ENCODE results near the gene LHFPL6. TPM values are rescaled to one million over a fixed set of nuclear protein-coding genes. Genes with fewer than 3 reads are reported as not detected.

Gene LHFPL6
- total RNA-seq, 2 donors from 2014 or later, result 7.5 to 40.0 TPM

DNA sequence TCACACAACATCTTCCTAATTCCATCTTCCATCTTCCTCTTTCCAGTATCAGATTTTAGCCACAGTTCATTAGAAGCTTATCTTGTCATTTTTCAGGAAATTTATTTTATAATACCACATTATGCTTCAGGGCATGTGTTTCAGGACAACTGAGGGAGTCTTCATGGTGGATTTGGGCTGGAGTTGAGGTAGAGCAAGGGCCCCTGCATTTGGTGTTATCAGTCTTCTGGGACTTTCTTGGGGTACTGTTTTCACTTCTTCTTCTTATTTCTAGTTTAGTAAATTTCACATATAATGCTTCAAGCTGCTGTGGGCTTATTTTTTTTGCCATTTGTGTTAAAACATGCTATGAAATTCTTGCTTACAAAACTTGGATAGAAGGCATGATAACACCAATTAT lies 188.7 kb downstream of the LHFPL6 start:
- no peaks in the 10 kb centered on the region for H3K4me1 ChIP-seq (replicated peaks)
- no peak overlapping the region for H3K4me3 ChIP-seq
- no peaks in the 10 kb centered on the region for H3K36me3 ChIP-seq
- intact Hi-C loops (cut with DNase I), result loop anchor here (10.0 kb wide), 1 partner anchor 270 kb away; no protein-coding TSS in a partner anchor
- H3K9me3 ChIP-seq, result no peaks in the 10 kb centered on the region
- no peaks in the 10 kb centered on the region for H3K27me3 ChIP-seq (replicated peaks; ENCODE audit: insufficient read depth)
- TF ChIP-seq, protein P1, sequence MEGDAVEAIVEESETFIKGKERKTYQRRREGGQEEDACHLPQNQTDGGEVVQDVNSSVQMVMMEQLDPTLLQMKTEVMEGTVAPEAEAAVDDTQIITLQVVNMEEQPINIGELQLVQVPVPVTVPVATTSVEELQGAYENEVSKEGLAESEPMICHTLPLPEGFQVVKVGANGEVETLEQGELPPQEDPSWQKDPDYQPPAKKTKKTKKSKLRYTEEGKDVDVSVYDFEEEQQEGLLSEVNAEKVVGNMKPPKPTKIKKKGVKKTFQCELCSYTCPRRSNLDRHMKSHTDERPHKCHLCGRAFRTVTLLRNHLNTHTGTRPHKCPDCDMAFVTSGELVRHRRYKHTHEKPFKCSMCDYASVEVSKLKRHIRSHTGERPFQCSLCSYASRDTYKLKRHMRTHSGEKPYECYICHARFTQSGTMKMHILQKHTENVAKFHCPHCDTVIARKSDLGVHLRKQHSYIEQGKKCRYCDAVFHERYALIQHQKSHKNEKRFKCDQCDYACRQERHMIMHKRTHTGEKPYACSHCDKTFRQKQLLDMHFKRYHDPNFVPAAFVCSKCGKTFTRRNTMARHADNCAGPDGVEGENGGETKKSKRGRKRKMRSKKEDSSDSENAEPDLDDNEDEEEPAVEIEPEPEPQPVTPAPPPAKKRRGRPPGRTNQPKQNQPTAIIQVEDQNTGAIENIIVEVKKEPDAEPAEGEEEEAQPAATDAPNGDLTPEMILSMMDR (IDR thresholded peaks at IDR 0.05), result no peak
- TF ChIP-seq POLR2AphosphoS5 (IDR thresholded peaks at IDR 0.05) (no peak), POLR2A (IDR thresholded peaks at IDR 0.05) (no peak)
- DNase-seq (ENCODE audit: low spot score), result no peak
- H3K27ac ChIP-seq, result no peak overlapping the region

- Histone ChIP-seq H3K4me1 (replicated peaks) (no peaks in the 10 kb centered on the region), H3K27ac (no peak overlapping the region)
Measured at GRCh38 chr13:39411511-39411910, 191.5 kb downstream of the LHFPL6 start.

GRCh38 chr13:39410964-39411363 lies 192.0 kb downstream of the LHFPL6 start:
- WGBS, result 86% methylated on average over 5 of the region's 5 CpGs
- Histone ChIP-seq H3K4me1 (replicated peaks) (no peaks in the 10 kb centered on the region), H3K27me3 (replicated peaks; ENCODE audit: insufficient read depth) (no peaks in the 10 kb centered on the region), H3K4me3 (no peak overlapping the region), H3K27ac (no peak overlapping the region), H3K36me3 (no peaks in the 10 kb centered on the region), H3K9me3 (no peaks in the 10 kb centered on the region)
- intact Hi-C loops (cut with DNase I), result loop anchor here (10.0 kb wide), 1 partner anchor 266 kb away; no protein-coding TSS in a partner anchor
- TF ChIP-seq POLR2AphosphoS5 (IDR thresholded peaks at IDR 0.05), result no peak
- no peak for TF ChIP-seq POLR2A (IDR thresholded peaks at IDR 0.05)
- TF ChIP-seq, protein P1 (IDR thresholded peaks at IDR 0.05), result no peak
- DNase-seq (ENCODE audit: low spot score), result no peak

More at GRCh38 chr13:39411511-39411910, 191.5 kb downstream of the LHFPL6 start:
- intact Hi-C loops (cut with DNase I), result loop anchor here (10.0 kb wide), 1 partner anchor 267 kb away; no protein-coding TSS in a partner anchor
- H3K36me3 ChIP-seq, result no peaks in the 10 kb centered on the region
- no peaks in the 10 kb centered on the region for H3K27me3 ChIP-seq (replicated peaks; ENCODE audit: insufficient read depth)
- WGBS, result 92% methylated on average over 3 of the region's 3 CpGs
- H3K4me3 ChIP-seq, result no peak overlapping the region
- TF ChIP-seq, protein P1 (IDR thresholded peaks at IDR 0.05), result no peak
- TF ChIP-seq POLR2A (IDR thresholded peaks at IDR 0.05), result no peak
- TF ChIP-seq POLR2AphosphoS5 (IDR thresholded peaks at IDR 0.05), result no peak
- H3K9me3 ChIP-seq, result no peaks in the 10 kb centered on the region
- no peak for DNase-seq (ENCODE audit: low spot score)

GRCh38 chr13:39410096-39410901 lies 192.7 kb downstream of the LHFPL6 start:
- TF ChIP-seq POLR2A (IDR thresholded peaks at IDR 0.05) (no peak), POLR2AphosphoS5 (IDR thresholded peaks at IDR 0.05) (no peak)
- TF ChIP-seq, protein P1 (IDR thresholded peaks at IDR 0.05), result no peak
- no peaks in the 10 kb centered on the region for H3K9me3 ChIP-seq
- intact Hi-C loops (cut with DNase I), result loop anchor here (10.0 kb wide), 1 partner anchor 265 kb away; no protein-coding TSS in a partner anchor
- H3K27me3 ChIP-seq (replicated peaks; ENCODE audit: insufficient read depth), result no peaks in the 10 kb centered on the region
- WGBS, result 84% methylated on average over 2 of the region's 2 CpGs
- no peaks in the 10 kb centered on the region for H3K36me3 ChIP-seq
- no peak overlapping the region for H3K27ac ChIP-seq
- no peaks in the 10 kb centered on the region for H3K4me1 ChIP-seq (replicated peaks)
- no peak overlapping the region for H3K4me3 ChIP-seq
- DNase-seq (ENCODE audit: low spot score), result no peak

DNA sequence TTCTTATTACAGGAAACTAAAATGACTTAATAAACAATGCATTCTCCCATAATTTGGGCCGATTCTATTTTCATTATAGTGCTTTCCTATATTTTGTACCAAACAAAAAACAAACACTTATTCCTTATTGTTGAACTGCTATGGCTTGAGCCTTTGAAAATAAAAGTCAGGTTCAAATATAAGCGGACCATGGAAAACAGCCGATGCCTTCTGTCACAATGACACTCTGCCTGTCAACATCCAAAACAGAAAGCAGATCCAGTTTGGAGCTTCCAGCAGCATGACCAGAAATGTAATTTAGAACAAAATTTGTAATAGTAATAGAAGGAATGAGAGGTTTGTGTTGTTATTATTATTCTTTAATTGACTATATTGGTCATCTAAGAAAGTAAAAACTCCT lies 194.5 kb downstream of the LHFPL6 start:
- no peak overlapping the region for H3K27ac ChIP-seq
- intact Hi-C loops (cut with DNase I), result no loop called here
- H3K27me3 ChIP-seq (replicated peaks; ENCODE audit: insufficient read depth), result no peaks in the 10 kb centered on the region
- WGBS, result 89% methylated on average over 3 of the region's 3 CpGs
- H3K36me3 ChIP-seq, result no peaks in the 10 kb centered on the region
- no peak for DNase-seq (ENCODE audit: low spot score)
- H3K9me3 ChIP-seq, result no peaks in the 10 kb centered on the region
- no peak overlapping the region for H3K4me3 ChIP-seq
- H3K4me1 ChIP-seq (replicated peaks), result no peaks in the 10 kb centered on the region
- TF ChIP-seq POLR2AphosphoS5 (IDR thresholded peaks at IDR 0.05), result no peak

Data from prostate gland (tissue), 2 donors.